Keratinocyte (primary cell): ENCODE measurements around the gene TAF4. TPM values are rescaled to one million over a fixed set of nuclear protein-coding genes. Genes with fewer than 3 reads are reported as not detected.

Experiments used
- DNase-seq: peaks from one replicate; pipeline ENCODE4 v3.0.0-alpha.2; 2011; ENCODE audit warnings: low read depth, missing footprints, low spot score
- FAIRE-seq: peaks from 2 replicates; lab custom pipeline; 2011; peaks lifted over from hg19 to GRCh38; lab: Jason Lieb, UNC
- H2AFZ ChIP-seq: 2 replicates; pipeline ENCODE4 v1.6.0; 2012; ENCODE audit warnings: low read length, control low read depth, inconsistent platforms; ENCODE audit not compliant: control insufficient read depth
- H3K27ac ChIP-seq: 2 replicates; pipeline ENCODE4 v1.5.1; 2011; ENCODE audit warnings: low read length; ENCODE audit not compliant: control insufficient read depth, insufficient read depth
- H3K27me3 ChIP-seq: 3 replicates; pipeline ENCODE4 v1.6.0; 2011; ENCODE audit warnings: low read length; ENCODE audit not compliant: control insufficient read depth, insufficient read depth; ENCODE audit errors: extremely low read depth
- H3K36me3 ChIP-seq, 2 experiments: 2 replicates in 1 of 2; 3 replicates in 1 of 2; pipeline ENCODE4 v1.5.1; 2011; ENCODE audit warnings: low read length in 2 of 2, mild to moderate bottlenecking in 1 of 2; ENCODE audit not compliant: control insufficient read depth in 2 of 2, insufficient read depth in 2 of 2; ENCODE audit errors: extremely low read depth in 1 of 2
- H3K4me1 ChIP-seq: 3 replicates; pipeline ENCODE4 v1.5.1; 2011; ENCODE audit warnings: low read length; ENCODE audit not compliant: control insufficient read depth, insufficient read depth; ENCODE audit errors: extremely low read depth
- H3K4me2 ChIP-seq: 3 replicates; pipeline ENCODE4 v1.6.0; 2011; ENCODE audit warnings: low read depth, low read length; ENCODE audit not compliant: control insufficient read depth, insufficient read depth; ENCODE audit errors: extremely low read depth
- H3K4me3 ChIP-seq, 3 experiments: fragments of 200-600 bp in 1 of 3; sonication (generic) in 1 of 3; 2 replicates in 2 of 3; 3 replicates in 1 of 3; pipeline ENCODE4 v1.5.1; 2011 to 2016; ENCODE audit warnings: low read length in 3 of 3, mild to moderate bottlenecking in 3 of 3, control low read depth in 2 of 3, inconsistent platforms in 1 of 3, low read depth in 1 of 3, mixed read lengths in 1 of 3, mixed run types in 1 of 3, moderate library complexity in 1 of 3; ENCODE audit not compliant: control insufficient read depth in 2 of 3, insufficient read depth in 2 of 3; ENCODE audit errors: extremely low read depth in 1 of 3
- H3K79me2 ChIP-seq: 2 replicates; pipeline ENCODE4 v1.6.0; 2012; ENCODE audit warnings: low read length; ENCODE audit not compliant: control insufficient read depth, insufficient read depth
- H3K9ac ChIP-seq: 3 replicates; pipeline ENCODE4 v1.6.0; 2011; ENCODE audit warnings: low read length; ENCODE audit not compliant: control insufficient read depth, insufficient read depth; ENCODE audit errors: extremely low read depth
- H3K9me1 ChIP-seq: 3 replicates; pipeline ENCODE4 v1.6.0; 2011; ENCODE audit warnings: low read length; ENCODE audit not compliant: control insufficient read depth, insufficient read depth; ENCODE audit errors: extremely low read depth
- H3K9me3 ChIP-seq: 2 replicates; pipeline ENCODE4 v1.5.1; 2012; ENCODE audit warnings: low read depth, low read length; ENCODE audit not compliant: control insufficient read depth
- H4K20me1 ChIP-seq: 3 replicates; pipeline ENCODE4 v1.6.0; 2011; ENCODE audit warnings: low read length; ENCODE audit not compliant: control insufficient read depth, insufficient read depth; ENCODE audit errors: extremely low read depth
- CTCF ChIP-seq, 3 experiments: IDR thresholded peaks in 1 of 3; conservative IDR thresholded peaks in 1 of 3; optimal IDR thresholded peaks in 1 of 3; 2 replicates in 2 of 3; 3 replicates in 1 of 3; pipeline versions ENCODE3 to v1.5.1; 2011; ENCODE audit warnings: low read length in 3 of 3, mild to moderate bottlenecking in 3 of 3, moderate library complexity in 2 of 3, control low read depth in 1 of 3, inconsistent platforms in 1 of 3; ENCODE audit not compliant: insufficient read depth in 2 of 3; ENCODE audit errors: extremely low read depth in 1 of 3
- EZH2 ChIP-seq: IDR thresholded peaks from one replicate; pipeline ENCODE4 v1.6.1; 2012; ENCODE audit warnings: inconsistent platforms, mild to moderate bottlenecking, low read length, moderate library complexity
- dilution Hi-C: fragments of 300-500 bp; cut with MboI; formaldehyde crosslinking; loops from one replicate; pipeline ENCODE4 v1.7.0; 2020; ENCODE audit warnings: low sequenced_read_pairs; ENCODE audit not compliant: extremely low pct_ligation_motif_present
- polyA plus RNA-seq, 5 experiments: library from polyadenylated mRNA; depleted of rRNA in 3 of 5; stranded (reverse) in 3 of 5; stranded (forward) in 1 of 5; unstranded in 1 of 5; fragments of >200 nt; gene quantifications; 1 replicate in 1 of 5; 2 replicates in 3 of 5; 3 replicates in 1 of 5; pipeline versions ENCODE4 v1.2.1 to v1.2.3, GENCODE V29; 2011 to 2012; ENCODE audit warnings: missing spikeins in 2 of 5, low read depth in 1 of 5, low replicate concordance in 1 of 5

The TAF4 gene
- polyA plus RNA-seq, 1 donor (not counting 4 experiments of a cell fraction or from before 2014, with no cell fraction given), result 3.3 TPM

- dilution Hi-C loops, result no loop called here
- no peak overlapping the region for H3K27ac ChIP-seq
- no peak for TF ChIP-seq CTCF (optimal IDR thresholded peaks at IDR 0.05 in 1 of 3, IDR thresholded peaks at IDR 0.05 in 1 of 3, conservative IDR thresholded peaks at IDR 0.05 in 1 of 3; ENCODE audit: extremely low read depth in 1 of 3, insufficient read depth in 2 of 3, low read length in 3 of 3)
- TF ChIP-seq EZH2, result no peak
- no peak overlapping the region for H3K9ac ChIP-seq
- no peak overlapping the region for H2AFZ ChIP-seq
- DNase-seq (no peak), FAIRE-seq (no peak)
- no peaks in the 10 kb centered on the region for H3K9me3 ChIP-seq
- H3K27me3 ChIP-seq, result no peaks in the 10 kb centered on the region
- no peaks in the 10 kb centered on the region for H4K20me1 ChIP-seq
- H3K4me1 ChIP-seq, result peaks cover 13% of the 10 kb centered on the region
- H3K79me2 ChIP-seq, result peaks cover 44% of the 10 kb centered on the region
- H3K4me3 ChIP-seq, result no peak overlapping the region
- H3K4me2 ChIP-seq, result no peak overlapping the region
- H3K36me3 ChIP-seq, result peaks cover 0 to 4% of the 10 kb centered on the region in 2 experiments
- no peaks in the 10 kb centered on the region for H3K9me1 ChIP-seq
These were observed 2.9 kb downstream of the TAF4 start for GRCh38 chr20:62062661-62063314.

GRCh38 chr20:62061851-62062423 is 3.7 kb downstream of the TAF4 start:
- no peak overlapping the region for H3K4me2 ChIP-seq
- H3K9ac ChIP-seq, result no peak overlapping the region
- dilution Hi-C loops, result no loop called here
- H3K27me3 ChIP-seq, result no peaks in the 10 kb centered on the region
- H3K27ac ChIP-seq, result no peak overlapping the region
- FAIRE-seq (no peak), DNase-seq (no peak)
- H4K20me1 ChIP-seq, result peaks cover under 1% of the 10 kb centered on the region
- H3K4me1 ChIP-seq, result peaks cover 10% of the 10 kb centered on the region
- peaks cover 50% of the 10 kb centered on the region for H3K79me2 ChIP-seq
- TF ChIP-seq CTCF (optimal IDR thresholded peaks at IDR 0.05 in 1 of 3, IDR thresholded peaks at IDR 0.05 in 1 of 3, conservative IDR thresholded peaks at IDR 0.05 in 1 of 3; ENCODE audit: extremely low read depth in 1 of 3, insufficient read depth in 2 of 3, low read length in 3 of 3), result no peak
- no peak for TF ChIP-seq EZH2
- no peak overlapping the region for H3K4me3 ChIP-seq
- H3K9me1 ChIP-seq, result no peaks in the 10 kb centered on the region
- no peak overlapping the region for H2AFZ ChIP-seq
- no peaks in the 10 kb centered on the region for H3K9me3 ChIP-seq
- H3K36me3 ChIP-seq, result peaks cover 0 to 5% of the 10 kb centered on the region in 2 experiments
